B cell (primary cell): ENCODE data around the gene ATP5F1E. TPM values are rescaled to one million over a fixed set of nuclear protein-coding genes. Genes with fewer than 3 reads are reported as not detected.

Experiments
- ATAC-seq: fragments of 200-7000 bp; cut with Tn5 transposase; one replicate; pipeline ENCODE4 v1.10.0; 2021; ENCODE audit warnings: low read depth, mild to moderate bottlenecking, moderate number of reproducible peaks, moderate library complexity
- CTCF ChIA-PET: fragments of 350-600 bp; sonication (Branson Sonifier 250); formaldehyde crosslinking; loops from one replicate; lab custom pipeline; 2021; ENCODE audit warnings: antibody characterized with exemption, inconsistent platforms; lab: Charles Lee
- POLR2A ChIA-PET: fragments of 350-600 bp; sonication (Branson Sonifier 250); formaldehyde crosslinking; loops from one replicate; lab custom pipeline; 2021; ENCODE audit warnings: antibody characterized with exemption; lab: Charles Lee
- DNase-seq: peaks from one replicate; pipeline ENCODE4 v3.0.0; 2013
- H2AFZ ChIP-seq: 2 replicates; pipeline ENCODE4 v1.6.1; 2012; ENCODE audit warnings: mild to moderate bottlenecking, low read depth, low read length; ENCODE audit not compliant: insufficient read depth, poor library complexity, severe bottlenecking
- H3K27ac ChIP-seq, 2 donors: 1 replicate in 1 of 2; 2 replicates in 1 of 2; pipeline ENCODE4 v1.5.1; 2012 to 2013; ENCODE audit warnings: low read length in 2 of 2, mild to moderate bottlenecking in 2 of 2, moderate library complexity in 1 of 2
- H3K27me3 ChIP-seq, 4 experiments: fragments of 200-600 bp in 1 of 4; sonication (generic) in 1 of 4; replicated peaks in 1 of 4; 1 replicate in 2 of 4; 2 replicates in 2 of 4; pipeline versions ENCODE4 v1.6.1 to v1.7.0; 2013 to 2016; ENCODE audit warnings: low read length in 3 of 4, mild to moderate bottlenecking in 2 of 4, mixed read lengths in 1 of 4, moderate library complexity in 1 of 4; ENCODE audit not compliant: insufficient read depth in 4 of 4, control insufficient read depth in 3 of 4; ENCODE audit errors: control extremely low read depth in 1 of 4
- H3K36me3 ChIP-seq, 2 experiments: replicated peaks in 1 of 2; 1 replicate in 1 of 2; 2 replicates in 1 of 2; pipeline versions ENCODE4 v1.6.1 to v1.7.1; 2013; ENCODE audit warnings: low read length in 1 of 2; ENCODE audit not compliant: insufficient read depth in 2 of 2, control insufficient read depth in 1 of 2; ENCODE audit errors: control extremely low read depth in 1 of 2, extremely low read depth in 1 of 2
- H3K4me1 ChIP-seq, 2 donors: fragments of 200-600 bp in 1 of 2; sonication (generic) in 1 of 2; 1 replicate in 1 of 2; 2 replicates in 1 of 2; pipeline versions ENCODE4 v1.5.1 to v1.6.1; 2013 to 2017; ENCODE audit warnings: low read length in 2 of 2; ENCODE audit not compliant: control insufficient read depth in 2 of 2, insufficient read depth in 2 of 2
- H3K4me2 ChIP-seq: replicated peaks from 2 replicates; pipeline ENCODE3; 2012; ENCODE audit warnings: mild to moderate bottlenecking, low read depth, low read length; ENCODE audit not compliant: poor library complexity, severe bottlenecking
- H3K4me3 ChIP-seq, 5 experiments: fragments of 200-600 bp in 1 of 5; sonication (generic) in 1 of 5; 1 replicate in 3 of 5; 2 replicates in 2 of 5; pipeline versions ENCODE4 v1.5.1 to v1.7.0; 2011 to 2016; ENCODE audit warnings: low read length in 4 of 5, mild to moderate bottlenecking in 4 of 5, low read depth in 2 of 5, control low read depth in 1 of 5, moderate library complexity in 1 of 5; ENCODE audit not compliant: insufficient read depth in 1 of 5; ENCODE audit errors: control extremely low read depth in 1 of 5, extremely low read depth in 1 of 5
- H3K79me2 ChIP-seq: fragments of 200-600 bp; sonication (generic); one replicate; pipeline ENCODE4 v1.6.0; 2016; ENCODE audit warnings: low read length; ENCODE audit not compliant: control insufficient read depth, insufficient read depth
- H3K9ac ChIP-seq: fragments of 200-600 bp; sonication (generic); 2 replicates; pipeline ENCODE4 v1.6.1; 2017; ENCODE audit warnings: mild to moderate bottlenecking, low read length, moderate library complexity
- H3K9me3 ChIP-seq, 3 donors: one replicate each; pipeline versions ENCODE4 v1.6.1 to v1.7.1; 2013; ENCODE audit warnings: low read length in 2 of 3; ENCODE audit not compliant: control insufficient read depth in 2 of 3, insufficient read depth in 1 of 3; ENCODE audit errors: control extremely low read depth in 1 of 3
- H4K20me1 ChIP-seq: 2 replicates; pipeline ENCODE4 v1.6.0; 2012; ENCODE audit warnings: mild to moderate bottlenecking, low read length; ENCODE audit not compliant: insufficient read depth, control insufficient read depth, poor library complexity, severe bottlenecking
- H3K27ac Mint-ChIP-seq: one replicate; pipeline ENCODE4 v1.8.0; 2021; ENCODE audit warnings: mixed read lengths
- H3K27me3 Mint-ChIP-seq: one replicate; pipeline ENCODE4 v1.8.0; 2021; ENCODE audit warnings: mixed read lengths
- H3K4me1 Mint-ChIP-seq: one replicate; pipeline ENCODE4 v1.8.0; 2021; ENCODE audit warnings: mixed read lengths
- H3K4me3 Mint-ChIP-seq: one replicate; pipeline ENCODE4 v1.8.0; 2021; ENCODE audit warnings: mixed read lengths
- H3K9me3 Mint-ChIP-seq: one replicate; pipeline ENCODE4 v1.8.0; 2022; ENCODE audit warnings: mixed read lengths; ENCODE audit not compliant: insufficient read depth
- CTCF ChIP-seq: fragments of 200-600 bp; IDR thresholded peaks from one replicate; pipeline ENCODE4 v1.8.0; 2022; ENCODE audit warnings: antibody characterized with exemption, mild to moderate bottlenecking
- EZH2 ChIP-seq: IDR thresholded peaks from 2 replicates; pipeline ENCODE4 v1.6.1; 2012; ENCODE audit warnings: borderline replicate concordance, low read depth, mild to moderate bottlenecking, moderate library complexity, low read length; ENCODE audit not compliant: insufficient read depth, poor library complexity, severe bottlenecking
- WGBS: methylation state at CpG from one replicate; pipeline ENCODE4 v1.1.5; 2013; ENCODE audit warnings: missing lambda C conversion rate; ENCODE audit not compliant: insufficient coverage; 5-methylcytosine and 5-hydroxymethylcytosine counted together
- intact Hi-C: fragments of 100-400 bp; cut with micrococcal nuclease; formaldehyde crosslinking; loops from one replicate; pipeline ENCODE4 v1.10.0; 2022
- polyA plus RNA-seq: library from polyadenylated mRNA; depleted of rRNA; stranded (reverse); fragments of >200 nt; gene quantifications from 2 replicates; pipeline ENCODE4 v1.2.3, GENCODE V29; 2012
- total RNA-seq, 2 donors: library from RNA; stranded (reverse); fragments of 120-200 nt in 1 of 2; gene quantifications; 1 replicate in 1 of 2; 2 replicates in 1 of 2; pipeline versions ENCODE4 v1.2.3 to v1.2.4, GENCODE V29; 2013 to 2022

ATP5F1E gene
- total and polyA plus RNA-seq, 2 donors (not counting 1 experiment from before 2014, with no cell fraction given), result 22.2 to 55.0 TPM

GRCh38 chr20:59025511-59025910, 6.6 kb downstream of the ATP5F1E start:
- Mint-ChIP-seq H3K4me3 (no peak overlapping the region), H3K27ac (no peak overlapping the region), H3K27me3 (no peaks in the 10 kb centered on the region), H3K9me3 (no peaks in the 10 kb centered on the region), H3K4me1 (peaks cover 48% of the 10 kb centered on the region)
- intact Hi-C loops, result no loop called here
- no peaks in the 10 kb centered on the region for H3K9me3 ChIP-seq
- WGBS, result 100% methylated on average over 3 of the region's 4 CpGs
- peaks cover 14 to 22% of the 10 kb centered on the region in 2 donors for H3K4me1 ChIP-seq
- no peak overlapping the region for H3K9ac ChIP-seq
- no peak overlapping the region for H3K4me2 ChIP-seq
- ATAC-seq (no peak), DNase-seq (no peak)
- H4K20me1 ChIP-seq, result peaks cover 61% of the 10 kb centered on the region
- H3K27ac ChIP-seq, result no peak overlapping the region
- H3K79me2 ChIP-seq, result peaks cover 61% of the 10 kb centered on the region
- H3K4me3 ChIP-seq, result no peak overlapping the region
- CTCF ChIA-PET, result no interaction called here
- H2AFZ ChIP-seq, result no peak overlapping the region
- no peaks in the 10 kb centered on the region for H3K27me3 ChIP-seq
- TF ChIP-seq CTCF, result no peak
- TF ChIP-seq EZH2, result no peak
- H3K36me3 ChIP-seq, result peaks cover 0 to 81% of the 10 kb centered on the region in 2 experiments
- POLR2A ChIA-PET, result no interaction called here

- ATAC-seq (no peak), DNase-seq (no peak)
- Mint-ChIP-seq H3K9me3 (no peaks in the 10 kb centered on the region), H3K4me1 (peaks cover 44% of the 10 kb centered on the region), H3K27me3 (no peaks in the 10 kb centered on the region), H3K4me3 (no peak overlapping the region), H3K27ac (no peak overlapping the region)
- ChIA-PET POLR2A (no interaction called here), CTCF (no interaction called here)
- H3K36me3 ChIP-seq, result peaks cover 0 to 77% of the 10 kb centered on the region in 2 experiments
- 100% methylated on average over 2 of the region's 2 CpGs for WGBS
- no peak overlapping the region for H3K4me3 ChIP-seq
- H3K79me2 ChIP-seq, result peaks cover 57% of the 10 kb centered on the region
- H2AFZ ChIP-seq, result no peak overlapping the region
- H3K4me2 ChIP-seq, result no peak overlapping the region
- peaks cover 58% of the 10 kb centered on the region for H4K20me1 ChIP-seq
- H3K27ac ChIP-seq, result no peak overlapping the region
- no peak overlapping the region for H3K9ac ChIP-seq
- H3K4me1 ChIP-seq, result peaks cover 11 to 18% of the 10 kb centered on the region in 2 donors
- intact Hi-C loops, result no loop called here
- no peak for TF ChIP-seq CTCF
- no peak for TF ChIP-seq EZH2
- no peaks in the 10 kb centered on the region for H3K27me3 ChIP-seq
- H3K9me3 ChIP-seq, result no peaks in the 10 kb centered on the region
These were observed 7.0 kb downstream of the ATP5F1E start for GRCh38 chr20:59025086-59025485.
